Activated CD4-positive, CD25-positive, alpha-beta regulatory T cell treated with anti-CD3 and anti-CD28 coated beads, Interleukin-2, amount 50 U/mL, for 16 hours (primary cell): Measurements from ENCODE around the gene METTL1.

Source experiments
- DNase-seq: peaks from one replicate; pipeline ENCODE4 v3.0.0-alpha.2; 2020; ENCODE audit warnings: low read depth, low spot score

The METTL1 gene

DNA sequence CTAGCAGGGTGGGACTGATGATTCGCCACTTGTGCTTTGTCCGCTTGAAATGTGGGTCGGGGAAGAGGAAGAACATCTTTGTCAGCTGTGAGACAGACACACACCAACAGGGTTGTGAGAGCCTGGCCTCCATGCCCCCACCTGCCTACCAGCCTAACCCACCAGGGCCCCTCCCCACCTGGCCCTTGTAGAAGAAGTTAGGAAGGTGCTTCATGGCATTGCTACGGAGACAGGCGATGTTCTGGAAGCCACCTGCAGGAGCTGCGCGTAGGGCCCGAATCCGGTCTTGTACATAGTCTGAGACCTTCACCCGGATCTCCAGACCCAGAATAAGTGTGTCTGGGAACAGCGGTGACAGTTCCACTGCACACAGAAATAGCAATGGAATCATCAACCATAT, 2.3 kb downstream of the METTL1 start:
- no peak for DNase-seq

DNA sequence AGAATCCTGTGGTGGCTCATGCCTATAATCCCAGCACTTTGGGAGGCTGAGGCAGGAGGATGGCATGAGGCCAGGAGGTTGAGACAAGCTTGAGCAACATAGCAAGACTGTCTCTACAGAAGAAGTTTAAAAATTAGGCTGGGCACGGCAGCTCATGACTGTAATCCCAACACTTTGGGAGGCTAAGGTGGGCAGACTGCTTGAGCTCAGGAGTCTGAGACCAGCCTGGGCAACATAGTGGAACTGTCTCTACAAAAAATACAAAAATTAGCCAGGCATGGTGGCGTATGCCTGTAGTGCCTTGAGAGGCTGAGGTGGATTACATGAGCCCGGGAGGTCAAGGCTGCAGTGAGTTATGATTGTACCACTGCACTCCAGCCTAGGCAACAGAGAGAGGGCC, 4.0 kb downstream of the METTL1 start:
- no peak for DNase-seq

DNA sequence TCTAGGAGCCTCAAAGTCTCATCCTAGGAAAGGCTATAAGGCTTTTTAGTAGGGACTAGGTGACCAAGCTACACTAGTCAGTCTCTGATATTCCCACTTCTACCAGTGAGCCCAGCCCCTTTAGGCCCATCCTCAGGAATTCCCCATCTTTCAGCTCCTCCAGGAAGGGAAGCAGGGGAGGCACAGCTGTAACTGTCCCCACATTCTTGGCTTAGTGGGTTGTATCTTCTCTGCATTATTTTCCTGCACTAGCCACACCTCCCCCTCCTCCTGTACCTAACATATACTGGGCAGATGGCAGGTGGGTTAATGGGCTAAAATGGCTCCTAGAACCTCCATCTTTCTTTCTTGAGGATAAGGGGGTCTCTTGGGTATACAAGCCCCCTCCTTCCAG, 4.6 kb downstream of the METTL1 start:
- DNase-seq = no peak

DNA sequence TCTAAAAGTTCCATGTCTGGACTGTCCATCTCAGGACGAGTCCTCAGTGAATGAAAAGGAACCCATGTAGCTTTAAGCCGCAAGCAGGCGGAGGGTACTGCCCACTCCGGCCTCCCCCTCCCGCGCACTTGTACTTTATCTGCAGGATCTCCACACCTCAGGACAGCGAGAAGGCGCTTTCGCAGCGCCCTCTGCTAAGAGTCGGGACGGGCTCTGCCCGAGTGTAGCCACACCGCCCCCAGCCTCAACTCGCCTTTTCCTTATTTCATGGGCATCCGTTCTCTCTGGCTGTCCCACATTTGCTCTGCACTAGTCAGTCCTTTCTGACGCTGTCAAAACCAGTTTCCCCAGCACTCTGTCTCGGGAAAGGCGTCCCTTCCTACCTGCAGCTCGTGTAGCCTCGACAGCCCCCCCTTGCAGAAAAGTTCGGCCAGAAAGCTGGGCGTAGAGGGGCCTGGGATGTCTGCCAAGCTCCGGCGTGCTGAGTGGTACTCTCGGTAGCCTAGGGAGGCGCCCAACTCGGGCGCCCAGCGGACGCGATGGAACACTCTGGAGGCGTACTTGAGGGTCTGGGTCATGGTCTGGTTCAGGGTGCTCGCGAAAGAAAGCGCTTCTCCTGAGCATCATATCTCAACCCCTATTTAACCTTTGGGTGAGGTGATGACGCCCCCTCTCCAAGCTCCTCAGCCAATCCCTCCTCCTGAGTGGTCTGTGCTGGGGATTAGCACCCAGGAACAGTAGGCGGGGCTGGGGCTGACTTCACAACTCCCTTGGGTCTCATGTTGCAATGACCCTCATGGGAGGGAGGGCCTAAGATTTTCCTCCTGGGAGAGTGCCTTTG, 5.2 kb downstream of the METTL1 start, which contains the start of gene CYP27B1:
CYP27B1 (minus strand) TSS at position 615 of the 841 bp plus-strand sequence; CDS start at position 578, 37 bp downstream.
- no peak for DNase-seq

DNA sequence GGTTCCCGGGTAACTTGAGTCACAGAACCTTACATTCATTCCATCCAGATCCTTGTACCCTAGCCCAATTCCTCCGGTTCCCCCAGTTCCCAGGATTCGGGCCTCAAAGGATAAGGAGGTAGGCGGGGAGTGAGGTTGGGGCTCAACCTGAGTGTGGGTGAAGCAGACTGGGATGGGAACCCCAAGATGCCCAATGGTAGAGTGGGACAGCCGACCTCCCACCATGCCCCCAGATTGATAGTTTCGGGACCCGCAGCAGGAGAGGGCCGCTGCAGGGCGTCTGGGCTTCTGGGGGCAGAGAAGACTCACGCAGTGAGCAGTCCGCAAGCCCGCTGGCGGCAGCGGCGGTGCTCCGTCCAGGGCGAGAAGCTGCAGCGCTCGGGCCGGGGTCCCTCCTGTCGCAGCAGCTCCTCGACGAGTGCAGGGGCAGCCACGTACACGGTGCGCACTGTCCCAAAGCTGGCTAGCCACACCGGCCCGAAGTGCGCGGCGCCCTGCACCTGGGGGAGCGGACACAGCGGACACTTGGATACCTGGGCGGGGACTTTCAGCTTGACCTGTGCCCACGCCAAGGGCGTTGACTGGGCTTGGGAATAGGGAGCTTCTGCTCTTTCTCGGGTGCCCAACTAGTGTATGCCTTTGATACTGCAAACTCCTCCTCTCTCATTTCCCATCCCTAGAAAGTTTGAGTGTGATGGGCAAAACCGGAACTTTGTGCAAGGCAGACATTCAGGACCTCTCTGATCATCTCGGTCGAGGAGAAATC, 6.0 kb downstream of the METTL1 start:
- no peak for DNase-seq

DNA sequence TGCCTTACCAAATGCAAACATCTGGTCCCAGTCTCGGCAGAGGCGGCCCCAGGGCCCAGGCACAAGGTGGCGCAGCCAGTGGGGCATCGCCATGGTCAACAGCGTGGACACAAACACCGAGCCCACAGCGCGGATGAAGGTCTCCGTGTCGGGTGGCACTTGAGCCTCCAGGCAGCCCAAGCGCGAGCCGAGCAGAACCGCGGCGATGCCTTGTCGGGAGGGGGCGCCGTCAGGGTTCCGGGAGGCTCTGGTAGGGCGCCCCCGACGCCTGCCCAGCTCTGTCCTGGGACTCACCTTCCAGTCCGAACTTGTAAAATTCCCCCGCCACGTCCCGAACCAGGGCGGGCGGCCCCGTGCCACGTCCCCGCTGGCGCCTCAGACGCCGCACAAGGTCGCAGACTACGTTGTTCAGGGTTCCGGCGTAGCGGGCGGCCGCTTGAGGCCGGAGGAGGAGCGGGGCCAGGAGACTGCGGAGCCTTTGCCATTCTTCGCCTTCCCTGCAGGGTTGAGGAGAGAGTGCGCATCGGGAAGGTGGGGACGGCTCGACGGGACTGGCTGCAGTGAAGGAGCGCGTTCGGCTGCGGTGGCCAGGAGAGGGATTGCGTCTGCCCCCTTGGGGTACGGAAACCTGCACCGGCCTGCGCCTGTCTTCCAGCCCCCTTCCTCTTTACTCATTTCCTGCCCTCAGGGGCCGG, 6.8 kb downstream of the METTL1 start:
- no peak for DNase-seq

DNA sequence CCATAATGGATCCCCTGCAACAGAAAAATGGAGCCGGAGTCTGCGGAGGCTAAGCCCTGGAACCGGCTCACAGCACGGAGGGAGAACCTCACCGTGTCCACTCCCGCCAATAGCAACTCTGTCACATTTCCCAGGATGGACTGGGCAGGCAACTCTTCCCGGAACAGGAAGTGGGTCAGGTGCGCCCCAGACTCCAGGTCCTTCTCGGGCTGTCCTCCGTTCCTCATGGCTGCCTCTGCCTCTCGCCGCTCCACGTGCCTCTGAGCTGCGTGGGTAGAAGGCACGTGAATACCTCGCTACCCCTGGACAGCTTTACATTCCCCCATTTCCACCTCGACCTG, 7.3 kb downstream of the METTL1 start:
- no peak for DNase-seq

DNA sequence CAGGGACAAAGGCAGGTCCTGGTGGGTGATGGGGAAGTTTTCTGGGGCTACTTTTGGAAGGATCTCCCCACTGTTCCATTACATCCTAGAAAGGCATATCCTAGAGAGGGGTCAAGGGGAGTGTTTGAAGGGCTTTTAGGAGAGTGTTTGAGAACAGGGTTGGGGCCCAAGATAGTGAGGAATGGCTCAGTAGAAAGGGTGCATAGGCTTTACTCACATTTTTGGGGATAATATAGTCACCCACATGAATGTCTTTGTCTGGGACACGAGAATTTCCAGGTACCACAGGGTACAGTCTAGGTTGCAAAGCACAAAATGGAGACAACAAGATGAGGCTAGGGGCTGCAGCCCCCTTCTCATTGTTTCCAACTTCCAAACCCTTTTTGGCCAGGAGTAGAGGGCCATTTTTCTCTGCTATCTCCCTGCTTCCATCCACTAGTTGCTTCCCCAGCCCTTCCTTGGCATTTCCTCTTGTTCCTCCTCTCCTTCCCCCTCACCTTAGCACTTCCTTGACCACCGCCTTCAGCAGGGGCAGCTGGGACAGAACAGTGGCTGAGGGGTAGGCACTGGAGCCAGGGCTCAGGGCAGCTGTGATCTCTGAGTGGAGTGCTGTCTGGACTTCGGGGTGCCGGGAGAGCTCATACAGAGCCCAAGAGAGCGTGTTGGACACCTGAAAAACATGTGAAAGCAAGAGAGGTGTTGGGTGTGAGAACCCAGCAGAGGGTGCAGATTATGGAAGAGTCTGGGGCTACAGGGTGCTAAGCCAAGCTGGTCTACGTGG, 7.8 kb downstream of the METTL1 start:
- no peak for DNase-seq

DNA sequence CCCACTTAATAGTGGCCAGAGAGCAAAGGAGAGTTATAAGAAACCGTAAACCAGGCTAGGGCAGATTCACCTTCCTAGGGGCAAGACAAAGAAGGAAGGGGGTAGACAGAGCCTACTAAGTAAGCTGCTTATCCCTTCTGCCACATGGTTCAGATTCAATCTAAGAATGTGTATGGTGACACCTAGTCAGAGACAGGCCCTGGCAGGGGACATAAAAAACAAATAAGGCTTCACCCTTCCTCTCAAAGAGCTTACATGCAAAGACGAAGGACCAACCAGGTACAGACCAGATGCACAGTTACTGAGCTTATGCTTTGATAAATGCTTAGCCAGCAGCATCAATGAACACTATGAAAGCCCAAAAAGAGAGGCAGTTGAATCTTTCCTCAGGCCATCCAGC, 9.4 kb downstream of the METTL1 start:
- DNase-seq = no peak

DNA sequence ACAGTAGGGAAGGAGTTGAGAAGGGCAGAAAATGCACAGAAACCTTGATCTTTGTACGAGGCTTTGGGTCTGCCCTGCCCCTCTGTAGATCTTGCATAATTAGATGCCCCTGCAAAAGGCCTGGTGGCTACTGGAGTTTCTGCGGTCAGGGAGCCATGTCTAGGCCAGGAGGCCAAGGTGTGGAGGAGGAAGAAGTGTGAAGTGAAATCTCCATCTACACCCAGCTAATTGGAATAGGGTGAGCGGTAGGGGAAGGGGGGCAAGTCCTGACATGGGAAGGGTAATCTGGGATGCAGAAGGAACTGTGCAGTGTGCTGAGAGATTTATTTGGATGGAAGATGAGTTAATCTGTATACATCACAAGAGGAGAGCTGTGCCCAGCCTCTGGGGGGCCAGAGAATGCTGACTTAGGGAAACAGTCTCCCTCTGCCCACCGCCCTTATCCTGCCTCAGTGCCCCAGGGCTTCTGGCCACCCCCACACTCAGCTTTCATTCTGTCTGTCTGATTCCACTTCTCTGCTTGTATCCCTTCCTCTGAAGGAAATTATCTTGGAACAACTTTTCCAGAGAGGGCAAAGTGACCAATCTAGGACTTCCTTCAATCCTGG, 10.4 kb downstream of the METTL1 start:
- no peak for DNase-seq

DNA sequence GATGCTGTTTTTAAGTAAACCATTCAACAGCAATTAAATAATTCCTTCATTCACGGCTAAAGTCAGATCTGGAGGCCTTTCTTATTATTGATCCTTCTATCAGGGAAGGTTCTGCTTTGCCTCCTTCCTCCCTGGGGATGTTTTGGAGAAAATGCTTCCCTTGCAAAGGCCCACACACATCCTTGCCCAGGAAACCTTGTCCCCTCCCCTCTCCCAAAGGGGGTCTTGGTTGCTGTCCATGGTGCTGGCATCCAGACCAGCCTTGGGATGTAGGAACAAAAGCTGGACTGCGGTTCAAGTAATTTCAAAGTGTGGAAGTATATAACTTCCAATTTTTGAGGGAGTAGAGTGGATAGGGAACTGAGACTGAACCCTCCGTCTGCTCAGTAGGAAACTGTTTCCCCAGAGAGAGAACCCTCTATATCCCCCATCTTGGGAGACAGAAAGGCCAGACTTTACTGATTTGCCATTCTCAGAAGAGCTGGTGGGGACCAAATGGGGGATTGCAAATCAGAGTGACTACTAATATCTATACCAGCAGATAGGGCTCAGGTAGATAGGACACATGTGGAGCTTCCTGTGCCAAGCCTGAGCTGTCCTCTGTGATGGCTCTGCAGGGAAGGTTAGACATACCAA, 11.4 kb downstream of the METTL1 start:
- no peak for DNase-seq

DNA sequence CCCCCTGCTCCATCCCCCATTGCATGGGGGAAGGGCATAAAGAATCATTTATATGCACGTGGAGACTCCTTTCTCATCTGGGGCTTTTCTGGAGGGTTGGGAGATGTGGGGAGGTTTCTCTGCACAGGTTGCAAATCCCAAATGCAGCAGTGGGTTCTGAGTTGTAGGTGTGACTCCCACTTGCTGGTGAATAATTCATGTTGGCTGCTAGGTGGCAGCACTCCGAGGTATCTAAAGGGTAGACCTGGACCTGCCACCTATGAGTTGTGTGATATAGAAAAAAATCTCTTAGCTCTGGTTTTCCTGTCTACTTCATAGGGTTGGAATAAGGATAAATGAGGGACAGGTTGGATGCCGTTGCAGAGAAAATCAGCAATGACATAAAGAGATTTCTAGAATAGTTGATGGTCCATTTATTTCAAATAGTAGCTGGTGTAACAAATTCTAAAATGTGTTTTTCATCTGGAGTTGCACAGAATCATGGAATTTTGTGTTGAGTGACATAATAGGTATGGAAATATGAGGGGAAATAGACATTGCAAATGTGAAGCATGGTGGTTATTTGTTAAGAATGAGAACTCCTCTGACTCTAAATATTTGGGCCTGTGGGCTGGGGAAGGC, 12.4 kb downstream of the METTL1 start:
- DNase-seq = no peak

DNA sequence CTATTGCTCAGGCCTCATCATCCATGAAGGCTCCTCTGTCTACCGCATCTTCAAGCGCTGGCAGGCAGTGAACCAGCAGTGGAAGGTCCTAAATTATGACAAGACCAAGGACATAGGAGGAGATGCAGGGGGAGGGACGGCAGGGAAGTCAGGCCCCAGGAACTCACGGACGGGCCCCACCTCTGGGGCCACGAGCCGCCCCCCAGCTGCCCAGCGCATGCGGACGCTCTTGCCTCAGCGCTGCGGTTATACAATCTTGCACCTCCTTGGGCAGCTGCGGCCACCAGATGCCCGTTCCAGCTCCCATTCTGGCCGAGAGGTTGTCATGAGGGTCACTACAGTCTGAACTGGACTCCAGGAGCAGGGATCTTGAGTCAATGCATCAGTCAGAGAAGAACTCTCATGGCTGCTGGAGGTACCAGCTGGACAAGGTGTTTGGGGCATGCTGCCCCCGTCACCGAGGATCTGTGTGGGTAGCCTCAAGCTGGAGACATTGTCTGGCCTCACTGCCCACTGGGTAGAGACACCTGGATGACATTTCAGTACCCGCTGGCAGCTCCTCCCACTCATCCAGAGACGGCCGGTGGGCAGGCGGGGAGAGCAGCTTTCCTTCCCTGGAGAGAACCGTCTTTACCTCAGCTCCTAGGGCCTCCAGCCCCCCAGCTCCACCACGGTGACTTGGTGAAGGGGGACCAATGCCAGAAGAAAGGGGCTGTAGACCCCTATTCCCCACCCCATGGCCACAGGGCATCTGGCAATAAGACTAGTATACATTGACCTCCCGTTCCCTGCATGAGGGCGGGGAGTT, 13.1 kb downstream of the METTL1 start:
- no peak for DNase-seq

DNA sequence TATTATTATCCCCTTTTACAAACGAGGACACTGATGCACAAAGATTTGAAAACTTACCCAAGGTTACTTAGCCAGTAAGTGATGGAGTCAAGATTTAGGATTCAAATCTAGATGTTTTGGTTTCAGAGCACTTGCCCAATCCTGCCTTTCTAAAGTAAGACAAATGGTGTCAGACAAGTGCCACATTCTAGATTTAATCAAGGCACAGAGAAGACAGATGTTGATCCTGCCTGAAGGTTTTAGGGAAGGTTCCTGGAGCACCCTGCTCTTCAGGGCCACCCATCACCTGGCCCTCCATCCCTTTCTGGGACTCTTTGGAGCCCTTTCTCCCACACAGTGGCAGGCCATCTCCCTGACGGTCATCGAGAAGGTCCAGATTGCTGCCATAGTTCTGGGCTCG, 14.1 kb downstream of the METTL1 start:
- no peak for DNase-seq

DNA sequence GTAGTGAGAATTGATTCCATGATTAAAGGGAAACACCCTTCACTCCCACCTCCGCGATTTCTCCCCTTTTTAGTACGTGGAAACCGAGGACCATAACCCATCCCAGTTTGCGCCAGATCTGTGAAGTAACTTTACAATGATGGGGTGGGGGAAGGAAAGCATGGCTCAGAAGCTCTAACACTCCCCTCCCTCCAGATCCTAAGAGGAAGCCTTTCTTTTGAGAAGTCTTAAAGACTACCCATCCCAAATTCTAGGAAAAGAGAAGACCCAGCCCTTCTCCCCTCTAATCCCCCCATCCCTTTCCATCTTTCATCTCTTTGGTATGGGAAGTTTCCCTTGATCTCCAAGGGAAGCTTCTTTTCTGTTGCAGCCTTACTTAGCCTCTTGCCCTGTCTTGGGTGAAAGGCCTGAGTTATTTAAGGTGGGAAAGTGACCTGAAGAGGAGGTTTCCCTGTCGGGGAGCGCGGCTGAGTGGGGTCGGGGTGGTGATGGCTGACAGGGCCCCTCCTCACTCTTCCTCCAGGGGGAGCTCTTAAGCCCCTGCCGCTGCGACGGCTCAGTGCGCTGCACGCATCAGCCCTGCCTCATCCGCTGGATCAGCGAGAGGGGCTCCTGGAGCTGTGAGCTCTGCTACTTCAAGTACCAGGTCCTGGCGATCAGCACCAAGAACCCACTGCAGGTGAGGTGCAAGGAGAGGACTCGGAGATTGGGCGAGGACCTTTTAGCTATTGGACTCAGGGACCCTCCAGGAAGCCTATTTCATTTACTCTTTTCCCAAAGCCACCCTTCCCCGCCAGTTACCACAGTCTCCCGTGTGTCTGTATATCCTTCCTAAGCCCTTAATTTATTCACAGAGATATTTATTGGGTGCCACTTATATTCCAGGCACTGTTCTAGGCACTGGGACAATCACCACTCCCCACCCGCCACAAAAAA, 15.2 kb downstream of the METTL1 start:
- peak; percentile 31 for DNase-seq

DNA sequence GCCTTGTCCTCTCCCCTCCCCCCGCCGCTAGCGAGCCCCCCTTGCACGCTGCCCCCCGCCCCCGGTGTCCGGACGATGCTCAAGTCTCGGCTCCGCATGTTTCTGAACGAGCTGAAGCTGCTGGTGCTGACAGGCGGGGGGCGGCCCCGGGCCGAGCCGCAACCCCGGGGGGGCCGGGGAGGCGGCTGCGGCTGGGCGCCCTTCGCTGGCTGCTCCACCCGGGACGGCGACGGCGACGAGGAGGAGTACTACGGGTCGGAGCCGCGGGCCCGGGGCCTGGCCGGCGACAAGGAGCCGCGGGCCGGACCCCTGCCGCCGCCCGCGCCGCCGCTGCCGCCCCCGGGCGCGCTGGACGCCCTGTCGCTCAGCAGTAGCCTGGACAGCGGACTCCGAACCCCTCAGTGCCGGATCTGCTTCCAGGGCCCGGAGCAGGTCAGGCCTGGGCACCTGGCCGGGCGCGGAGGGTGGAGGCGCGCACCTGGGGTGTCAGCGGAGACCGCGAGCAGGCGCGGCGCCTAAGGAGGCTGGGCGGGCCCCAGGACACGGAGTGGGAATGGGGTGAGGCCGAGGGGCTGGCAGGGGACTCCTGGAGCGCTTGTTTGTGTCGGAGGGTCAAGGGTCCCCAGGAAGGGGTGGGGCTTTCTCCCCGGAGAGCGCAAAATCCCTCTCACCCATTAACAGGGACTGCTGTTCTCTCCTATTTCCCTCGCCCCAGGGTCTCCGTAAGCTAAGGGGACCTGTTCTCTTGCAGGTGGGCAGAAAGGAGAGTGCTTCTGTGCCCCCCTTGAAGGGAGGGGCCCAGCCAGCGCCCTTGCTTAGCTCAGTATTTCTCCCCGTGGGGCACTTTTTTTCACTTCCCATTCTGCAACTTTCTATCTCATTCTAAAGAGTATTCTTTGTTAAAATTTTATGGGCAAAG, 16.2 kb downstream of the METTL1 start:
- DNase-seq = no peak

DNA sequence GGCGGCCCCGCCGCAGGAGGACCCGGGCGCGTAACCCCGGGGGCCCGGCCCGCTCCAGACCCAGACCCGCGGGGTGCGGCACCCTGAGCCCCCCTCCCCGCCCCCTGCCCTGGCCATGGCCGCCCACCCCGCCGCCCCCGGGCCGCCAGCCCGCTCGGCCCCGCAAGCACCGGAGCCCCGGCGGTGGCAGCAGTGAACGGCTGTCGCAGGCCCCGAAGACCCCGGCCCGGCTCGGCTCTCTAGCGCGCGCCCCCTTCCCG, 16.8 kb downstream of the METTL1 start:
- no peak for DNase-seq
